T-helper 17 cell (primary cell): ENCODE measurements around the gene DHX40. TPM values are rescaled to one million over a fixed set of nuclear protein-coding genes. Genes with fewer than 3 reads are reported as not detected.
"Not testable (repeated sequence)": the region's sequence is repeated elsewhere in the genome, so short reads cannot be mapped to it uniquely, and the experiment has no call there.

Source experiments
- ATAC-seq: fragments of 150-1000 bp; cut with Tn5 transposase; 2 replicates; pipeline ENCODE4 v1.10.0; 2021; ENCODE audit warnings: mild to moderate bottlenecking, moderate library complexity
- DNase-seq, 3 donors: peaks; one replicate each; pipeline versions ENCODE4 v3.0.0 to v3.0.0-alpha.2; 2020 to 2021
- H3K9me3 ChIP-seq: one replicate; pipeline ENCODE4 v1.7.0; 2013; ENCODE audit warnings: low read length, mild to moderate bottlenecking; ENCODE audit not compliant: control insufficient read depth, poor library complexity, severe bottlenecking
- H3K27ac Mint-ChIP-seq: one replicate; pipeline ENCODE4 v1.8.0; 2022; ENCODE audit warnings: mild to moderate bottlenecking, moderate library complexity, mixed read lengths
- H3K27me3 Mint-ChIP-seq: one replicate; pipeline ENCODE4 v1.8.0; 2022; ENCODE audit warnings: mixed read lengths
- H3K36me3 Mint-ChIP-seq: one replicate; pipeline ENCODE4 v1.8.0; 2022; ENCODE audit warnings: low read depth, mixed read lengths
- H3K4me1 Mint-ChIP-seq: one replicate; pipeline ENCODE4 v1.8.0; 2022; ENCODE audit warnings: mild to moderate bottlenecking, mixed read lengths
- H3K4me3 Mint-ChIP-seq: one replicate; pipeline ENCODE4 v1.8.0; 2022; ENCODE audit warnings: mild to moderate bottlenecking, moderate library complexity, mixed read lengths
- total RNA-seq, 4 donors: library from RNA in 2 of 4; stranded (reverse) in 2 of 4; gene quantifications; one replicate each; pipeline ENCODE4 v1.2.3 and lab custom pipeline; 2022 to 2026

Gene DHX40
- total RNA-seq, 2 donors from 2014 or later: 40.6 to 47.3 TPM

DNA sequence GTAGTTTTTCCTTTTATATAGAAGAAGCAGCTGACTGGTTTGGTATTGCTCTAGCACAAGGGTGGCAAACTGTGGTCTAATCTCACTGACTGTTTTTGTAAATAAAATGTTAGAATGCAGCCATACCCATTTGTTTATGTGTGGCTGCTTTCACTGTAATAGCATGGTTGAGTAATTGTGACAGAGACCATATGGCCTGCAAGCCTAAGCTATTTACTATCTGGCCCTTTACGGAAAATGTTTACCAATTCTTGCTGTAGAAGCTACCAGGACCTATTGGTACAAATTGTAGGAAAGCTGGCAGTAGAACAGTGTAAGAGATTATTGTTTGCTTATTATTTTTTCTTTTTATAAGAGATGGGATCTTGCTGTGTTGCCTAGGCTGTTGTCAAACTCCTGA, 18.8 kb downstream of the DHX40 start:
- H3K27me3 Mint-ChIP-seq, H3K27ac Mint-ChIP-seq, H3K36me3 Mint-ChIP-seq, H3K9me3 ChIP-seq, DNase-seq, H3K4me1 Mint-ChIP-seq, H3K4me3 Mint-ChIP-seq, ATAC-seq: not testable (repeated sequence)

DNA sequence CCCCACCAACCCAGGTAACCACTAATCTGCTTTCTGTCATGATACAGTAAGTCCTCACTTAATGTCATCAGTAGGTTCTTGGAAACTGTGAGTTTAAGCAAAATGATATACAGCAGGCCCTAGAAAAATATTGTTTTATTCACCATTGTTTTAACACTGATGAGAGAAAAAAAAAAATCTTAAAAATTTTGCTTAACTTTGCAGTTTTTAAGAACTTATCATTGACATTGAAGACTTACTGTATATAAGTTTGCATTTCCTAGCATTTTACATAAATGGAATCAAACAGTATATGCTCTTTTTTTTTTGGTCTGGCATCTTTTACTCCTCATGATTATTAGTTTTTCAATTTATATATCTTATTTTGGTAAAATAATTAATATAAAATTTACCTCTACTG, 34.8 kb downstream of the DHX40 start:
- Mint-ChIP-seq H3K27me3 (no peaks in the 10 kb centered on the region), H3K4me3 (no peak overlapping the region), H3K36me3 (peaks cover 13% of the 10 kb centered on the region), H3K4me1 (peaks cover 7% of the 10 kb centered on the region), H3K27ac (no peak overlapping the region)
- DNase-seq (no peak), ATAC-seq (no peak)
- no peaks in the 10 kb centered on the region for H3K9me3 ChIP-seq

DNA sequence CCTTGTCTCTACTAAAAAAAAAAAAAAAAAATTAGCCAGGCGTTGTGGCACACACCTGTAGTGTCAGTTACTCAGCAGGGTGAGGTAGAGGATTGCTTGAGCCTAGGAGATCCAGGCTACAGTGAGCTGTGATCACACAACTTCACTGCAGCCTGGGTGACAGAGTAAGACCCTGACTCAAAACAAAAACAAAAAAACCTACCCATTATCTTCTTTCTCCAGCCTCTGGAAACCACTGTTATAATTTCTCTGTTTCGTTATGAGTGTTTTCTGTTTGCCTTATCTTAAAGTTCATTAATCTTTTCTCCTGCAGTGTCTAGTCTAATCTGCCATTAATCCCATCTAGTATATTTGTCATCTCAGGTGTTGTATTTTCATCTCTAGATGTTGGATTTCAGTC, 35.7 kb downstream of the DHX40 start:
- no peak for ATAC-seq
- peaks cover 7% of the 10 kb centered on the region for H3K4me1 Mint-ChIP-seq
- DNase-seq: no peak
- no peaks in the 10 kb centered on the region for H3K27me3 Mint-ChIP-seq
- H3K36me3 Mint-ChIP-seq: peaks cover 16% of the 10 kb centered on the region
- H3K27ac Mint-ChIP-seq: no peak overlapping the region
- H3K9me3 ChIP-seq: no peaks in the 10 kb centered on the region
- H3K4me3 Mint-ChIP-seq: no peak overlapping the region

DNA sequence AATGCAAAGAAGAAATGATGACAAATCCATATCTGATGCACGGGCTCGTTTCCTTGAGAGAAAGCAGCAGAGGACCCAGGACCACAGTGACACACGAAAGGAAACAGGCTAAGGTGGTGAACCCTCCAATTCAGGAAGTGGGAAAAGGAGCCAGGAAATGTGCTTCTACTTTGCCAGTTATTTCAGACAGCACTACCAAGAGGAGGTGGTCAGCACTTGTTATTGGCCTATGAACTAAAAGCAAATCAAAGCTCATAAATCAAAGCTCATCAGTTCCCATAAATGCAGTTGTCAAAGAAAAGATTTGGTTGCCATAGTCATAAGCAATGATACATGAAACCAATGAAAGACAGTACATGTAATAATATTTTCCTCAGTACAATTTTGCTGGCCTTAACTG, 41.7 kb downstream of the DHX40 start:
- peak overlapping the region; percentile 53 for H3K27ac Mint-ChIP-seq
- peaks cover 17% of the 10 kb centered on the region for H3K36me3 Mint-ChIP-seq
- H3K4me3 Mint-ChIP-seq: no peak overlapping the region
- H3K9me3 ChIP-seq: no peaks in the 10 kb centered on the region
- H3K27me3 Mint-ChIP-seq: no peaks in the 10 kb centered on the region
- ATAC-seq: no peak
- H3K4me1 Mint-ChIP-seq: peaks cover 7% of the 10 kb centered on the region
- no peak for DNase-seq

DNA sequence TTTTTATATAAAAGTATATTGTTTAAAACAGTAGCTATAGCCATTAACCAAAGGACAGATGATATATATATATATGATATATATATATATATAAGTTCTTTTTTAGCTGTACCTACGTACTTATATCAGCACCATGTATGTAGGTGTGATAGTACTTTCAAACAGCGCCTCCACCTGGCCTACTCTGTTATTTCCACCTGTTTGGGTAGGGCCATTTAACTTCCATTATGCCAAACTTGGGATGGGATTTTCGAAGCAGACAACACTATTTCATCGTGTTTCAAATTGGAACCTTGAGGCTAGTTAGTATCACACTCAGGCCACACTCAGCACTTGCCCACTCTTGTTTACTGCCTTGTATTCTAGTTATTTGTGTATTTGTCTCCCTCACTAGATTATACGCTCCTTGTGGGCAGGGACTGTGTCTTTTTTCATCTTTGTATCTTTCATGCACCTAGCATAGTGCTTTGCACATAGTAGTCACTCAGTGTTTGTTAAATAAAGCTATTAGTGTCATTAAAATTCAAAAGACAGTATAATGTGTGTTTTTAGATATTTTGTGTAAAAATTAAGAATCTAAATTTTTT, 42.5 kb downstream of the DHX40 start:
- no peak overlapping the region for H3K4me3 Mint-ChIP-seq
- H3K27me3 Mint-ChIP-seq: no peaks in the 10 kb centered on the region
- DNase-seq: no peak
- peak; percentile 54 for ATAC-seq
- H3K27ac Mint-ChIP-seq: no peak overlapping the region
- peaks cover 4% of the 10 kb centered on the region for H3K4me1 Mint-ChIP-seq
- no peaks in the 10 kb centered on the region for H3K9me3 ChIP-seq
- peaks cover 13% of the 10 kb centered on the region for H3K36me3 Mint-ChIP-seq

DNA sequence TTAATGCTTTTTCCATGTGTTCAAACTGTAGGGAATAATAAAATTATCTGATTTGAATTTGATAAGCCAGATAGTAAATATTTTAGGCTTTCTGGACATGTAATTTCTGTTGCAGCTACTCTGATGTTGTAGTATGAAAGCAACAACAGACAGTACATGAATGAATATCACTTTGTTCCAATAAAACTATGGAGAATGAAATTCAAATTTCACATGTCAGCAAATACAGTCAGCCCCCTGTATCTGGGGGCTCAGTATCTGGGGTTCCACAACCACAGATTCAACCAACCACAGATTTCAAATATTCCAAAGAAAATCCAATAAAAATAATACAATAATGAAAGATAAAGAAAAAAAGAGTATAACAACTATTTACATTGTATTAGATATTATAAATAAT, 46.1 kb downstream of the DHX40 start:
- H3K9me3 ChIP-seq: no peaks in the 10 kb centered on the region
- DNase-seq: no peak
- no peak for ATAC-seq
- Mint-ChIP-seq H3K4me1 (peaks cover 2% of the 10 kb centered on the region), H3K36me3 (peaks cover 5% of the 10 kb centered on the region), H3K4me3 (no peak overlapping the region), H3K27ac (no peak overlapping the region), H3K27me3 (no peaks in the 10 kb centered on the region)

DNA sequence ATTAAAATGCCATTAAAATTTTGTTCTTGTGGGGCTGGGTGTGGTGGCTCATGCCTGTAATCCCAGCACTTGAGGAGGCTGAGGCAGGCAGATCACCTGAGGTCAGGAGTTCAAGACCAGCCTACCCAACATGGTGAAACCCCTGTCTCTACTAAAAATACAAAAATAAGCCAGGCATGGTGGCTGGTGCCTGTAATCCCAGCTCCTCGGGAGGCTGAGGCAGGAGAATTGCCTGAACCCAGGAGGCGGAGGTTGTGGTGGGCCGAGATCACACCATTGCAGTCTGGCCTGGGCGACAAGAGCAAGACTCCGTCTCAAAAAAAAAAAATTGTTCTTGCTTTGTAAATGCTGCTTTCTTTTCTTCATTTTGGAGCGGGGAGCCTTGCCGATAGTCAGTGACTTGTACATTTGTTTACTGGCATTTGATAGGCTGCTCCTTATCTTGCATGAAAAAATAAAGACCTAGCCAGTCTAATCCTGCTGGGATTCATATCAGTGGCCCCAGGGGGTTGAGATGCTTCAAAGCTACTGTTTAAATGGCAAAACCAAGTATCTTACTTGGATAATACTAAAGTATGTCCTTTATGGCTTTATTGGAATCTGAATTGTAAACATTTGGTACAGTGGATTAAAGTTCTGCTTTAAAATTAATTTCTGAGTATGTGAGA, 51.0 kb downstream of the DHX40 start:
- H3K9me3 ChIP-seq: no peaks in the 10 kb centered on the region
- peaks cover 17% of the 10 kb centered on the region for H3K4me1 Mint-ChIP-seq
- H3K36me3 Mint-ChIP-seq: no peaks in the 10 kb centered on the region
- no peak overlapping the region for H3K4me3 Mint-ChIP-seq
- no peak overlapping the region for H3K27ac Mint-ChIP-seq
- ATAC-seq (no peak), DNase-seq (no peak)
- no peaks in the 10 kb centered on the region for H3K27me3 Mint-ChIP-seq

DNA sequence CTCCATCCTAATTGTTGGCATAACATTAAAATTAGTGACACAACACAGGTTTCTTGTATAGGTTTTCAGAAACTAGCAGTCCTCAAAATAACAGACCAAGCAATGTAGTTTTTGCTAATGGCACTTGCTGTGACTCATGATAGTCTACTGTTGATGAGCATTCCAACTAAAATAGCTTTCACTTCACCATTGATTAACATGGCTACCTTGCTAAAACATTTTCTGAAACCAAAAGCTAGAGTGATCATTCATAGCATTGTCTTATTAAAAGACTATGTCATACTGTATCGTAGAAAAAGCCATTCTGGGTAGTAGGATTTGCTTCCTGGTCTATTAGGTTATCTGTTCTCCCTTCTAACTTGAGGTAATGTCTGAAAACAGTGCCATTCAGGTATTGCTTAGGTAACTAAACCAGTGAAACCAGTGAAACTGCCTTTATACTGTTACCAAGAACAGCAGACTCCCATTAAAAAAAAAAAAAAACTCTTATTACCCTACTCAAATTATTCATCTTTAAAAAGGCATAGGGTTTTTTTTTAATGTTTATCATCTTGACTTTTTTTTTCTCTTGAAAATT, 51.8 kb downstream of the DHX40 start:
- Mint-ChIP-seq H3K27me3 (no peaks in the 10 kb centered on the region), H3K36me3 (no peaks in the 10 kb centered on the region), H3K4me1 (peaks cover 20% of the 10 kb centered on the region), H3K4me3 (no peak overlapping the region), H3K27ac (peak overlapping the region; percentile 99)
- no peaks in the 10 kb centered on the region for H3K9me3 ChIP-seq
- ATAC-seq: no peak
- no peak for DNase-seq

DNA sequence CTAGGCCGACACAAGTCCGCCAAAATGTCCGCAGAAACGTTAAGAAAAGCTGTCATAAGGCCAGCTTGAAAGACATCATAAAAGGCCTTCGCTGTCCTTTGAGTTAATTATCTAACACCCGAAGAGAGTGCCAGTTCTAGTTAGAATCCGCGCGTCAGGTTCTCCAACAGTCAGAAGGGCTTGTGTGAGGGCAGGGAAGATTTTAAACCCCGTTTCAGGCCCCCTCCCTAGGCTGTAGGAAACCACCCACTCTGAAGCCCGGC, 53.6 kb downstream of the DHX40 start:
- Mint-ChIP-seq H3K36me3 (no peaks in the 10 kb centered on the region), H3K4me3 (peak overlapping the region; percentile 93), H3K27ac (peak overlapping the region; percentile 99), H3K27me3 (no peaks in the 10 kb centered on the region), H3K4me1 (peaks cover 28% of the 10 kb centered on the region)
- ATAC-seq (no peak), DNase-seq (no peak)
- H3K9me3 ChIP-seq: no peaks in the 10 kb centered on the region

DNA sequence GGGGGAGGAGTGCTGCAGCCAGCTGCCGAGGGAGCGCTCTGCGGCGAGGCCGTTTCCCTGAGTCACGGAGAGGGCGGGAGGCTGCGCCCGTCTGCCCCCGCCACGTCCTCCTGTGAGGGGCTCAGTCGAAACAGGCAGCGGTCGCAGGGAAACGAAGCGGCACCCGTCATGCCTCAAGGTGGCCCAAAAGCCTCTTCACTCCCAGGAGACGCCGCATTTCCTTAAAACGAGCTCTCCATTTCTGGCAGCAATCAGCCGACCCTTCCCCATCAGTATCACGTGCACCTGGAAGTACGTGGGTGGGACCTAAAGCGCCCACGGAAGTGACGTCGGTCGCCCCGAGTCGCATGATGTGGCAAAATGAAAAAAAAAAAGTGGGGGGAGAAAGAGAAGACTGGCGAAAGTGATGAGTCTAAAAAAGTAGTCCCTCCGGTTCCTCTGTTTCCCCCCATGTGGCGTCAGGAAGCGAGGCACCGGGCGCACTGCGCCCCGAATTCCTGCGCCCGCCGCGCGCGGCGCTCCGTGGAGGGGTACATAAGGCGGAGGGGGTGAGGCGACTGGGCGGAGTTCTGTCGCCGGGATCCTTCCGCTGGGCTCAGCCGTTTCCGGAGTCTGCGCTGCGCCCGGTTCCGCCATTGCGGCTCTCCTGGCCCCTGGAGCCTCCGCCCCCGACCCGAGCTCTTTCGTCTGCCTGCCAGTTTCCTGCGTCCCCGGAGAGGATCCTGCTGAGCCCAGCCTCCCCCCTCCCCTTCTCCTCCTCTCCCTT, 54.1 kb downstream of the DHX40 start, which contains the start of gene CLTC:
CLTC (plus strand) TSS at position 598 of the 766 bp plus-strand sequence. CDS start 237 bp downstream, outside the sequence.
- Mint-ChIP-seq H3K4me1 (peaks cover 29% of the 10 kb centered on the region), H3K36me3 (no peaks in the 10 kb centered on the region), H3K27me3 (no peaks in the 10 kb centered on the region), H3K27ac (peak within 1 kb of the TSS; percentile 99), H3K4me3 (peak within 1 kb of the TSS; percentile 93)
- peak; percentile 87 to 88 (median 88) for DNase-seq
- peak; percentile 89 for ATAC-seq
- no peaks in the 10 kb centered on the region for H3K9me3 ChIP-seq

DNA sequence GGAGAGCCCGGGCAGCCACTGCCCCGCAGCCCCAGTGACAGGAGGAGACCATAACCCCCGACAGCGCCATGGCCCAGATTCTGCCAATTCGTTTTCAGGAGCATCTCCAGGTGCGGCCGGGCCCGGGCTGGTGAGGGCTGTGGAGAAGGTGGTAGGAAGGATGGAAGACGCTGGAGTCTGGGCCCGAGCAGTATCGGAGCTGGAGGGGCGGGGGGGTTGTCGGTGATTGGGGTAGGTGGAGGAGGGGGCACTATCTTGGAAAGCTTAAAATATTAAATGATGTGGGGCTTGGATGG, 54.6 kb downstream of the DHX40 start:
- Mint-ChIP-seq H3K36me3 (no peaks in the 10 kb centered on the region), H3K4me3 (peak overlapping the region; percentile 93), H3K27ac (peak overlapping the region; percentile 99), H3K4me1 (peaks cover 29% of the 10 kb centered on the region), H3K27me3 (no peaks in the 10 kb centered on the region)
- ATAC-seq (no peak), DNase-seq (no peak)
- H3K9me3 ChIP-seq: no peaks in the 10 kb centered on the region

DNA sequence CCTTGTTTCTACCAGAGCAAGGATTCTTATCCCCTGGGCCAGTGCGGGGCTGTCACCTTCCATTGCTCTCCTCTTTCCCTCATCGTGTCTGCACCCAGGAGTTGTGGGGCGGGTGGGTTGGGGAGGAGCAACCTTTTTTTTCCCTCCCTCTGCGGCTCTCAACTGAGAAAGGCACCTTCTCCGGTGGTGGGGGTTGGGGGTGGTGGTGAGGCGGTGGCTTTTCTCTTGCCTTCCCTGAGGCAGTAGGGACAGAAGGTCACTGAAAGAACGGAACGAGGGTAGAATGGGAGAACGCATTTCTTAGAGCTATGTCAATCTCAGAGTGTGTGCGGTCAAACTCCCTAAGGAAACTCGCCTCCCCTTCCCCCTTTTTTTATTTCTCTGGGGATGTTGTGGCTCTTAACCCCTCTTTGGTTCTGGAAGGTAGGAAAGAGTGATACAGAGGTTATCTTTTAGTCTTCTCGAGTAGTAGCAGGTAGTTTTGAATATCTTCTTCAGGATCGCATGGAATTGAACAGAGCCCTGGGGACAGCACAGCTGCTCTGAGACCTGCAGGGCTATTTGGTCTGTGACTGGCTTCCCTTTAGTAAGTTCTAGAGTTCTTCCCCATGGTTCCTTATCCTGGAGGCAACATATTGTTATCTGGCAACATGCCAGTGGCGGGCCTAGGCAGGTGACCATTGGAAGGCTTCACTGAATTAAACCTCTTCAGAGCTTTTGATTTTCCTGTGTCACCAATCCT, 55.3 kb downstream of the DHX40 start:
- no peaks in the 10 kb centered on the region for H3K36me3 Mint-ChIP-seq
- peak overlapping the region; percentile 99 for H3K27ac Mint-ChIP-seq
- H3K4me3 Mint-ChIP-seq: peak overlapping the region; percentile 93

DNA sequence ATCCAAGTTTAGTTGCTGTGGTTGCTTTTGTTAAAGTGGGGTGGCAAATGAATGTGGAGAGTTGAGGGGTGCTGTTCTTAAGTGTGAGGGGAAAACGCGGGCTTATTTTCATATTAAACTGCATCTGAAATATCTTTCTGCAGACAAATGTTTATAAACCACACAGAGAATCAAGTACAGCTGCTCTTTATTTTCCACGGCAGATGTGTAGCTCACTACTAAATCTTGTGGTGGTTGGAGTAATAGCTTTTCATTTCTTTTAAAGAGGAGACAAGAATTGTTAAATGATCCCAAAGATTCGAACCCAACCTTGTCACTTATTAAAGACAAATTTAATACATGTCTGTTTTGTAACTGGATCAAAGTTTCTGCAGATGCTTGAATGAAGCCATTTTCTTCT, 56.4 kb downstream of the DHX40 start:
- peak overlapping the region; percentile 65 for H3K4me3 Mint-ChIP-seq
- no peaks in the 10 kb centered on the region for H3K36me3 Mint-ChIP-seq
- H3K27me3 Mint-ChIP-seq: no peaks in the 10 kb centered on the region
- peak overlapping the region; percentile 99 for H3K27ac Mint-ChIP-seq
- no peaks in the 10 kb centered on the region for H3K9me3 ChIP-seq
- ATAC-seq (no peak), DNase-seq (no peak)
- H3K4me1 Mint-ChIP-seq: peaks cover 38% of the 10 kb centered on the region

More for the DNA sequence above, 55.3 kb downstream of the DHX40 start:
- H3K27me3 Mint-ChIP-seq: no peaks in the 10 kb centered on the region
- ATAC-seq (no peak), DNase-seq (peak in 2 of 3 donors; percentile 27 to 41)
- H3K4me1 Mint-ChIP-seq: peaks cover 32% of the 10 kb centered on the region
- no peaks in the 10 kb centered on the region for H3K9me3 ChIP-seq
